Body of pancreas (tissue), 4 donors: Measurements from ENCODE around the gene CTNND2.

Source experiments
- POLR2A ChIP-seq, 3 donors: fragments of 450-650 bp; IDR thresholded peaks; one replicate each; pipeline ENCODE4 v1.6.1; 2016; ENCODE audit warnings: antibody characterized with exemption in 3 of 3, mild to moderate bottlenecking in 2 of 3
- TF ChIP-seq, protein P1 (sequence below), 7 experiments: fragments of 450-650 bp in 4 of 7; fragments of 200-600 bp in 3 of 7; sonication (generic) in 3 of 7; IDR thresholded peaks; one replicate each; pipeline ENCODE4 v1.5.1; 2016 to 2019; ENCODE audit warnings: antibody characterized with exemption in 7 of 7

- TF ChIP-seq, protein P1, sequence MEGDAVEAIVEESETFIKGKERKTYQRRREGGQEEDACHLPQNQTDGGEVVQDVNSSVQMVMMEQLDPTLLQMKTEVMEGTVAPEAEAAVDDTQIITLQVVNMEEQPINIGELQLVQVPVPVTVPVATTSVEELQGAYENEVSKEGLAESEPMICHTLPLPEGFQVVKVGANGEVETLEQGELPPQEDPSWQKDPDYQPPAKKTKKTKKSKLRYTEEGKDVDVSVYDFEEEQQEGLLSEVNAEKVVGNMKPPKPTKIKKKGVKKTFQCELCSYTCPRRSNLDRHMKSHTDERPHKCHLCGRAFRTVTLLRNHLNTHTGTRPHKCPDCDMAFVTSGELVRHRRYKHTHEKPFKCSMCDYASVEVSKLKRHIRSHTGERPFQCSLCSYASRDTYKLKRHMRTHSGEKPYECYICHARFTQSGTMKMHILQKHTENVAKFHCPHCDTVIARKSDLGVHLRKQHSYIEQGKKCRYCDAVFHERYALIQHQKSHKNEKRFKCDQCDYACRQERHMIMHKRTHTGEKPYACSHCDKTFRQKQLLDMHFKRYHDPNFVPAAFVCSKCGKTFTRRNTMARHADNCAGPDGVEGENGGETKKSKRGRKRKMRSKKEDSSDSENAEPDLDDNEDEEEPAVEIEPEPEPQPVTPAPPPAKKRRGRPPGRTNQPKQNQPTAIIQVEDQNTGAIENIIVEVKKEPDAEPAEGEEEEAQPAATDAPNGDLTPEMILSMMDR (IDR thresholded peaks at IDR 0.05): no peak
- TF ChIP-seq POLR2A (IDR thresholded peaks at IDR 0.05): no peak
Observed at GRCh38 chr5:10975945-10976344, 928.3 kb downstream of the CTNND2 start.
